Activated naive CD8-positive, alpha-beta T cell treated with anti-CD3 and anti-CD28 coated beads, Interleukin-2, amount 10 ng/mL, durations not matched to agents 7 days and 5 days (primary cell): ENCODE results near the gene KCNA1. TPM values are rescaled to one million over a fixed set of nuclear protein-coding genes. Genes with fewer than 3 reads are reported as not detected.

ENCODE experiments used
- ATAC-seq: fragments of 150-1000 bp; cut with Tn5 transposase; one replicate; pipeline ENCODE4 v1.10.0; 2021; ENCODE audit warnings: low read depth, moderate library complexity
- POLR2A ChIA-PET: fragments of 350-600 bp; sonication (Branson Sonifier 250); formaldehyde crosslinking; loops from one replicate; lab custom pipeline; 2021; ENCODE audit warnings: antibody characterized with exemption; lab: Charles Lee
- DNase-seq: peaks from one replicate; pipeline ENCODE4 v3.0.0; 2021
- H3K27ac Mint-ChIP-seq: one replicate; pipeline ENCODE4 v1.8.0; 2022; ENCODE audit warnings: mild to moderate bottlenecking, mixed read lengths
- H3K27me3 Mint-ChIP-seq: one replicate; pipeline ENCODE4 v1.8.0; 2022; ENCODE audit warnings: mild to moderate bottlenecking, moderate library complexity, mixed read lengths
- H3K36me3 Mint-ChIP-seq: one replicate; pipeline ENCODE4 v1.8.0; 2021; ENCODE audit warnings: mild to moderate bottlenecking, mixed read lengths
- H3K4me1 Mint-ChIP-seq: one replicate; pipeline ENCODE4 v1.8.0; 2021; ENCODE audit warnings: mixed read lengths
- H3K4me3 Mint-ChIP-seq: one replicate; pipeline ENCODE4 v1.8.0; 2022; ENCODE audit warnings: mild to moderate bottlenecking, moderate library complexity, mixed read lengths
- H3K9me3 Mint-ChIP-seq: one replicate; pipeline ENCODE4 v1.8.0; 2021; ENCODE audit warnings: mixed read lengths
- total RNA-seq, 2 experiments: library from RNA; stranded (reverse); gene quantifications; one replicate each; pipeline ENCODE4 v1.2.3, GENCODE V29; 2021

KCNA1 gene
- total RNA-seq, 2 experiments from 2014 or later, result not detected

GRCh38 chr12:4933411-4933810 is 23.7 kb downstream of the KCNA1 start:
- no peak overlapping the region for H3K27ac Mint-ChIP-seq
- peaks cover 31% of the 10 kb centered on the region for H3K27me3 Mint-ChIP-seq
- POLR2A ChIA-PET, result no interaction called here
- no peaks in the 10 kb centered on the region for H3K4me1 Mint-ChIP-seq
- no peak for DNase-seq
- no peak overlapping the region for H3K4me3 Mint-ChIP-seq
- no peaks in the 10 kb centered on the region for H3K9me3 Mint-ChIP-seq
- no peaks in the 10 kb centered on the region for H3K36me3 Mint-ChIP-seq
- ATAC-seq, result no peak

GRCh38 chr12:4934407-4935035 is 24.8 kb downstream of the KCNA1 start:
- no peaks in the 10 kb centered on the region for H3K4me1 Mint-ChIP-seq
- H3K4me3 Mint-ChIP-seq, result no peak overlapping the region
- POLR2A ChIA-PET, result no interaction called here
- H3K36me3 Mint-ChIP-seq, result no peaks in the 10 kb centered on the region
- no peaks in the 10 kb centered on the region for H3K9me3 Mint-ChIP-seq
- DNase-seq (no peak), ATAC-seq (no peak)
- H3K27me3 Mint-ChIP-seq, result peaks cover 23% of the 10 kb centered on the region
- no peak overlapping the region for H3K27ac Mint-ChIP-seq

GRCh38 chr12:4938900-4939299 is 29.2 kb downstream of the KCNA1 start:
- no peak for ATAC-seq
- POLR2A ChIA-PET, result no interaction called here

GRCh38 chr12:4939418-4940023 is 29.8 kb downstream of the KCNA1 start:
- Mint-ChIP-seq H3K9me3 (no peaks in the 10 kb centered on the region), H3K4me3 (no peak overlapping the region), H3K27ac (no peak overlapping the region), H3K4me1 (peaks cover 2% of the 10 kb centered on the region), H3K27me3 (peaks cover 7% of the 10 kb centered on the region), H3K36me3 (no peaks in the 10 kb centered on the region)
- POLR2A ChIA-PET, result no interaction called here
- ATAC-seq, result no peak
- DNase-seq, result no peak

More at GRCh38 chr12:4938900-4939299, 29.2 kb downstream of the KCNA1 start:
- peaks cover 7% of the 10 kb centered on the region for H3K27me3 Mint-ChIP-seq
- no peaks in the 10 kb centered on the region for H3K9me3 Mint-ChIP-seq
- no peaks in the 10 kb centered on the region for H3K4me1 Mint-ChIP-seq
- H3K27ac Mint-ChIP-seq, result no peak overlapping the region
- no peaks in the 10 kb centered on the region for H3K36me3 Mint-ChIP-seq
- DNase-seq, result no peak
- H3K4me3 Mint-ChIP-seq, result no peak overlapping the region

GRCh38 chr12:4943067-4943937 is 33.6 kb downstream of the KCNA1 start:
- ATAC-seq, result no peak

GRCh38 chr12:4943938-4944284 is 34.2 kb downstream of the KCNA1 start:
- POLR2A ChIA-PET, result no interaction called here
- peaks cover 3% of the 10 kb centered on the region for H3K27me3 Mint-ChIP-seq
- no peak for DNase-seq
- H3K27ac Mint-ChIP-seq, result no peak overlapping the region
- no peaks in the 10 kb centered on the region for H3K36me3 Mint-ChIP-seq
- H3K4me1 Mint-ChIP-seq, result peaks cover 2% of the 10 kb centered on the region
- no peak overlapping the region for H3K4me3 Mint-ChIP-seq
- H3K9me3 Mint-ChIP-seq, result no peaks in the 10 kb centered on the region
- ATAC-seq, result no peak

More at GRCh38 chr12:4943067-4943937, 33.6 kb downstream of the KCNA1 start:
- POLR2A ChIA-PET, result no interaction called here
- Mint-ChIP-seq H3K4me3 (no peak overlapping the region), H3K4me1 (peaks cover 2% of the 10 kb centered on the region), H3K27ac (no peak overlapping the region), H3K27me3 (peaks cover 3% of the 10 kb centered on the region), H3K9me3 (no peaks in the 10 kb centered on the region), H3K36me3 (no peaks in the 10 kb centered on the region)
- no peak for DNase-seq

- DNase-seq (no peak), ATAC-seq (no peak)
- Mint-ChIP-seq H3K36me3 (no peaks in the 10 kb centered on the region), H3K27ac (no peak overlapping the region), H3K4me3 (no peak overlapping the region), H3K9me3 (no peaks in the 10 kb centered on the region), H3K4me1 (peaks cover 2% of the 10 kb centered on the region), H3K27me3 (peaks cover 9% of the 10 kb centered on the region)
- POLR2A ChIA-PET, result no interaction called here
These were observed 37.5 kb downstream of the KCNA1 start for GRCh38 chr12:4947253-4947652.

- POLR2A ChIA-PET, result no interaction called here
- Mint-ChIP-seq H3K4me3 (no peak overlapping the region), H3K27me3 (peaks cover 27% of the 10 kb centered on the region), H3K36me3 (no peaks in the 10 kb centered on the region), H3K27ac (no peak overlapping the region), H3K9me3 (no peaks in the 10 kb centered on the region), H3K4me1 (peaks cover 3% of the 10 kb centered on the region)
- DNase-seq (no peak), ATAC-seq (no peak)
These were observed 41.4 kb downstream of the KCNA1 start for GRCh38 chr12:4951083-4951482.

- Mint-ChIP-seq H3K4me1 (peaks cover 3% of the 10 kb centered on the region), H3K36me3 (no peaks in the 10 kb centered on the region), H3K4me3 (no peak overlapping the region), H3K27me3 (peaks cover 31% of the 10 kb centered on the region), H3K27ac (no peak overlapping the region), H3K9me3 (no peaks in the 10 kb centered on the region)
- ATAC-seq (no peak), DNase-seq (no peak)
- POLR2A ChIA-PET, result no interaction called here
These were observed 41.9 kb downstream of the KCNA1 start for GRCh38 chr12:4951601-4952000.

- no peak for ATAC-seq
- DNase-seq, result no peak
- POLR2A ChIA-PET, result no interaction called here
These were observed 45.1 kb downstream of the KCNA1 start for GRCh38 chr12:4954621-4955354.

GRCh38 chr12:4956054-4956453 is 46.3 kb downstream of the KCNA1 start:
- DNase-seq (no peak), ATAC-seq (no peak)
- H3K9me3 Mint-ChIP-seq, result no peaks in the 10 kb centered on the region
- peaks cover 40% of the 10 kb centered on the region for H3K27me3 Mint-ChIP-seq
- POLR2A ChIA-PET, result no interaction called here
- H3K4me3 Mint-ChIP-seq, result no peak overlapping the region
- H3K36me3 Mint-ChIP-seq, result no peaks in the 10 kb centered on the region
- H3K27ac Mint-ChIP-seq, result no peak overlapping the region
- peaks cover 3% of the 10 kb centered on the region for H3K4me1 Mint-ChIP-seq

More at GRCh38 chr12:4954621-4955354, 45.1 kb downstream of the KCNA1 start:
- H3K4me3 Mint-ChIP-seq, result no peak overlapping the region
- H3K4me1 Mint-ChIP-seq, result peaks cover 3% of the 10 kb centered on the region
- no peaks in the 10 kb centered on the region for H3K9me3 Mint-ChIP-seq
- no peak overlapping the region for H3K27ac Mint-ChIP-seq
- no peaks in the 10 kb centered on the region for H3K36me3 Mint-ChIP-seq
- H3K27me3 Mint-ChIP-seq, result peaks cover 42% of the 10 kb centered on the region

GRCh38 chr12:4956968-4957367 is 47.3 kb downstream of the KCNA1 start:
- H3K27me3 Mint-ChIP-seq, result peaks cover 43% of the 10 kb centered on the region
- H3K4me1 Mint-ChIP-seq, result peaks cover 3% of the 10 kb centered on the region
- no peak overlapping the region for H3K27ac Mint-ChIP-seq
- H3K4me3 Mint-ChIP-seq, result no peak overlapping the region
- ATAC-seq (no peak), DNase-seq (no peak)
- no peaks in the 10 kb centered on the region for H3K9me3 Mint-ChIP-seq
- no peaks in the 10 kb centered on the region for H3K36me3 Mint-ChIP-seq
- POLR2A ChIA-PET, result no interaction called here

GRCh38 chr12:4957761-4958160 is 48.1 kb downstream of the KCNA1 start:
- no peak overlapping the region for H3K27ac Mint-ChIP-seq
- POLR2A ChIA-PET, result no interaction called here
- no peaks in the 10 kb centered on the region for H3K36me3 Mint-ChIP-seq
- H3K4me3 Mint-ChIP-seq, result no peak overlapping the region
- H3K4me1 Mint-ChIP-seq, result peaks cover 3% of the 10 kb centered on the region
- peaks cover 40% of the 10 kb centered on the region for H3K27me3 Mint-ChIP-seq
- DNase-seq (no peak), ATAC-seq (no peak)
- no peaks in the 10 kb centered on the region for H3K9me3 Mint-ChIP-seq
